Cardiac fibroblast (primary cell): ENCODE results near the gene TMEM238L.

Experiments
- DNase-seq, 2 donors: peaks; one replicate each; pipeline versions ENCODE4 v3.0.0 to v3.0.0-alpha.2; 2010; ENCODE audit warnings: low read depth in 2 of 2
- H3K4me3 ChIP-seq, 2 donors: replicated peaks in 1 of 2; 1 replicate in 1 of 2; 2 replicates in 1 of 2; pipeline ENCODE4 v1.5.1; 2011; ENCODE audit warnings: low read depth in 2 of 2, low read length in 2 of 2, mild to moderate bottlenecking in 2 of 2, moderate library complexity in 1 of 2
- CTCF ChIP-seq: IDR thresholded peaks from one replicate; pipeline ENCODE4 v1.5.1; 2011; ENCODE audit warnings: low read depth, mild to moderate bottlenecking, low read length, inconsistent platforms

TMEM238L gene

GRCh38 chr17:10790491-10791401, 13.2 kb downstream of the TMEM238L start:
- TF ChIP-seq CTCF = no peak
- no peak overlapping the region for H3K4me3 ChIP-seq

GRCh38 chr17:10789694-10790271, 14.1 kb downstream of the TMEM238L start:
- no peak for TF ChIP-seq CTCF
- H3K4me3 ChIP-seq = no peak overlapping the region

More at GRCh38 chr17:10790491-10791401, 13.2 kb downstream of the TMEM238L start:
- no peak for DNase-seq

GRCh38 chr17:10787306-10788045, 16.4 kb downstream of the TMEM238L start:
- no peak for TF ChIP-seq CTCF
- no peak for DNase-seq
- no peak overlapping the region for H3K4me3 ChIP-seq

More at GRCh38 chr17:10789694-10790271, 14.1 kb downstream of the TMEM238L start:
- DNase-seq = no peak

- DNase-seq = no peak
These were observed 18.6 kb downstream of the TMEM238L start for GRCh38 chr17:10785295-10785694.

GRCh38 chr17:10779609-10780008, 24.3 kb downstream of the TMEM238L start:
- no peak for TF ChIP-seq CTCF
- H3K4me3 ChIP-seq = no peak overlapping the region
- no peak for DNase-seq

More at GRCh38 chr17:10785295-10785694, 18.6 kb downstream of the TMEM238L start:
- no peak overlapping the region for H3K4me3 ChIP-seq
- TF ChIP-seq CTCF = no peak

GRCh38 chr17:10777890-10778289, 26.0 kb downstream of the TMEM238L start:
- TF ChIP-seq CTCF = no peak
- H3K4me3 ChIP-seq = no peak overlapping the region
- no peak for DNase-seq
